Measurements from ENCODE around the gene TPCN1.

DNA sequence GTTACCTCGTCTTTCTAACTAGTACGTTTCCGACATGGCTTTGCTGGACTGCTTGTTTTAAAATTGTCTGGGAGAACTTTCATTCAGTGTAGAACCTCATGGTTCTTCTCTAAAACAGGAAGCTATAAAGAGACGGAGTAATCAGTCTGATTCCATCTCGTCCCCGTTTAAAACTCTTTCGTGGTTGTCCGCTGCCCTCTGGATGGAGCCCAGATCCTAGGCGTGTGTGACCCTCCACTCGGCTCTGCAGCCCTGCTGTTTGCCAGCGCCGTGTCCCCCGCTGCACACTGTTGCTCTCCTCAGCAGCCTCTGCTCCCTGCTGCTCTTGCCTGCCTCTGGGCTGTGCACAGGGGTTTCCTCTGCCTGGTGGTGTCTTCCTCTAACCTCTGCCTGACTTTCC, 63.5 kb downstream of the TPCN1 start:
- TF ChIP-seq, protein P1, sequence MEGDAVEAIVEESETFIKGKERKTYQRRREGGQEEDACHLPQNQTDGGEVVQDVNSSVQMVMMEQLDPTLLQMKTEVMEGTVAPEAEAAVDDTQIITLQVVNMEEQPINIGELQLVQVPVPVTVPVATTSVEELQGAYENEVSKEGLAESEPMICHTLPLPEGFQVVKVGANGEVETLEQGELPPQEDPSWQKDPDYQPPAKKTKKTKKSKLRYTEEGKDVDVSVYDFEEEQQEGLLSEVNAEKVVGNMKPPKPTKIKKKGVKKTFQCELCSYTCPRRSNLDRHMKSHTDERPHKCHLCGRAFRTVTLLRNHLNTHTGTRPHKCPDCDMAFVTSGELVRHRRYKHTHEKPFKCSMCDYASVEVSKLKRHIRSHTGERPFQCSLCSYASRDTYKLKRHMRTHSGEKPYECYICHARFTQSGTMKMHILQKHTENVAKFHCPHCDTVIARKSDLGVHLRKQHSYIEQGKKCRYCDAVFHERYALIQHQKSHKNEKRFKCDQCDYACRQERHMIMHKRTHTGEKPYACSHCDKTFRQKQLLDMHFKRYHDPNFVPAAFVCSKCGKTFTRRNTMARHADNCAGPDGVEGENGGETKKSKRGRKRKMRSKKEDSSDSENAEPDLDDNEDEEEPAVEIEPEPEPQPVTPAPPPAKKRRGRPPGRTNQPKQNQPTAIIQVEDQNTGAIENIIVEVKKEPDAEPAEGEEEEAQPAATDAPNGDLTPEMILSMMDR (conservative IDR thresholded peaks at IDR 0.05; ENCODE audit: low read depth, low read length) = no peak
- TF ChIP-seq EZH2 (IDR thresholded peaks at IDR 0.05; ENCODE audit: low read length, unreplicated experiment) (no peak), EZH2phosphoT487 (IDR thresholded peaks at IDR 0.05; ENCODE audit: borderline replicate concordance, low read length) (no peak)

All from PC-3 (cell line).